Panc1 (cell line): Measurements from ENCODE around the gene NFATC3. TPM values are rescaled to one million over a fixed set of nuclear protein-coding genes. Genes with fewer than 3 reads are reported as not detected.

Experiments
- ATAC-seq: fragments of 200-7000 bp; cut with Tn5 transposase; 2 replicates; pipeline ENCODE4 v1.9.1; 2020; ENCODE audit warnings: mild to moderate bottlenecking, moderate library complexity
- BruUV-seq: library from RNA; stranded (reverse); fragments of 400-500 nt; replicated peaks from 2 replicates; lab custom pipeline; 2021; lab: Mats Ljungman, UMichigan
- CTCF ChIA-PET: fragments of 300-600 bp; sonication (Branson Sonifier 250); formaldehyde crosslinking; loops from one replicate; lab custom pipeline; 2022; ENCODE audit warnings: antibody characterized with exemption; lab: Charles Lee
- POLR2A ChIA-PET: fragments of 300-600 bp; sonication (Branson Sonifier 250); formaldehyde crosslinking; loops from one replicate; lab custom pipeline; 2022; ENCODE audit warnings: antibody characterized with exemption; lab: Charles Lee
- DNase-seq: peaks from one replicate; pipeline ENCODE4 v3.0.0-alpha.2; 2010; ENCODE audit warnings: low read depth, low spot score
- H3K27ac ChIP-seq: 2 replicates; pipeline ENCODE4 v1.5.1; 2011; ENCODE audit warnings: mild to moderate bottlenecking, low read length, inconsistent platforms
- H3K27me3 ChIP-seq: fragments of 200-500 bp; sonication (Bioruptor generic); 2 replicates; pipeline ENCODE4 v1.6.0; 2014; ENCODE audit warnings: low read length, inconsistent platforms; ENCODE audit not compliant: control insufficient read depth, insufficient read depth
- H3K36me3 ChIP-seq: fragments of 200-500 bp; sonication (Bioruptor generic); 2 replicates; pipeline ENCODE4 v1.5.1; 2014; ENCODE audit warnings: inconsistent platforms, mild to moderate bottlenecking, low read length, moderate library complexity; ENCODE audit not compliant: control insufficient read depth, insufficient read depth
- H3K4me1 ChIP-seq: 2 replicates; pipeline ENCODE4 v1.5.1; 2011; ENCODE audit warnings: inconsistent platforms, mild to moderate bottlenecking, low read length, moderate library complexity; ENCODE audit not compliant: control insufficient read depth, insufficient read depth
- H3K4me3 ChIP-seq, 2 experiments: 2 replicates each; pipeline ENCODE4 v1.5.1; 2011 to 2012; ENCODE audit warnings: low read depth in 2 of 2, low read length in 2 of 2, mild to moderate bottlenecking in 2 of 2, inconsistent platforms in 1 of 2, moderate library complexity in 1 of 2
- H3K9me3 ChIP-seq: fragments of 200-500 bp; sonication (Bioruptor generic); 2 replicates; pipeline ENCODE4 v1.5.1; 2014; ENCODE audit warnings: low read depth, mild to moderate bottlenecking, inconsistent platforms, low read length, moderate library complexity; ENCODE audit not compliant: control insufficient read depth, insufficient read depth
- POLR2AphosphoS5 ChIP-seq: IDR thresholded peaks from 2 replicates; pipeline ENCODE4 v1.6.1; 2012; ENCODE audit warnings: mild to moderate bottlenecking, low read depth, low read length, moderate library complexity
- SIN3A ChIP-seq: IDR thresholded peaks from 2 replicates; pipeline ENCODE4 v1.6.1; 2012; ENCODE audit warnings: low read depth, mild to moderate bottlenecking, low read length, moderate library complexity, borderline replicate concordance; ENCODE audit not compliant: insufficient read depth
- TCF7L2 ChIP-seq: IDR thresholded peaks from 2 replicates; pipeline ENCODE4 v1.6.1; 2011; ENCODE audit warnings: mild to moderate bottlenecking, low read depth, low read length, inconsistent platforms
- in situ Hi-C: cut with HindIII; loops from 2 replicates; pipeline ENCODE4 v1.10.0; 2016; ENCODE audit warnings: low sequenced_read_pairs, low pct_unique_long_range_greater_than_20kb
- intact Hi-C: fragments of 100-400 bp; cut with micrococcal nuclease; formaldehyde crosslinking; loops from one replicate; pipeline ENCODE4 v1.10.0; 2022; ENCODE audit not compliant: unreplicated experiment
- total RNA-seq: library from RNA; stranded (reverse); gene quantifications from one replicate; pipeline ENCODE4 v1.2.1, GENCODE V29; 2021; ENCODE audit not compliant: unreplicated experiment
- TF ChIP-seq, protein P1 (sequence below), 2 experiments: IDR thresholded peaks; 2 replicates each; pipeline ENCODE4 v1.6.1; 2011 to 2012; ENCODE audit warnings: low read depth in 2 of 2, control low read depth in 1 of 2, low read length in 1 of 2, mild to moderate bottlenecking in 1 of 2, moderate library complexity in 1 of 2; ENCODE audit not compliant: insufficient read depth in 1 of 2
- TF ChIP-seq, protein P2 (sequence below): fragments of 450-650 bp; IDR thresholded peaks from 2 replicates; pipeline ENCODE4 v1.5.1; 2017; ENCODE audit warnings: mild to moderate bottlenecking

NFATC3 gene
- total RNA-seq, 1 experiment from 2014 or later, result 24.8 TPM

DNA sequence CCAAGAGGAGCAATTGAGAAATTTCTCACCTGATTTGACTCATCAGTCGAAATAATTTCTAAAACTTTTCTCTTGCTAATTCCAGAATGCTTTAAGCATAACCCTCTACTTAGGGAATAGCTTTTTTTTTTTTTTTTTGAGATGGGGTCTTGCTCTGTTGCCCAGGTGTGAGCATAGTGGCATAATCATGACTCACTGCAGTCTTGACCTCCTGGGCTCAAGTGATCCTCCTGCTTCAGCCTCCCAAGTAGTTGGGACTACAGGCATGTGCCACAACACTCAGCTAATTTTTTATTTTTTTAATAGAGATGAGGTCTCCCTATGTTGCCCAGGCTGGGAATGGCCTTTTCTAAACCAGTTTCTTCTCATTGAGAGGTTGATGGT lies 13.7 kb upstream of the NFATC3 start:
- intact Hi-C loops, result no loop called here
- ChIA-PET CTCF (no interaction called here), POLR2A (no interaction called here)
- H3K4me1 ChIP-seq, result no peaks in the 10 kb centered on the region
- H3K27ac ChIP-seq, result no peak overlapping the region
- no peak overlapping the region for H3K4me3 ChIP-seq
- TF ChIP-seq, protein P1, sequence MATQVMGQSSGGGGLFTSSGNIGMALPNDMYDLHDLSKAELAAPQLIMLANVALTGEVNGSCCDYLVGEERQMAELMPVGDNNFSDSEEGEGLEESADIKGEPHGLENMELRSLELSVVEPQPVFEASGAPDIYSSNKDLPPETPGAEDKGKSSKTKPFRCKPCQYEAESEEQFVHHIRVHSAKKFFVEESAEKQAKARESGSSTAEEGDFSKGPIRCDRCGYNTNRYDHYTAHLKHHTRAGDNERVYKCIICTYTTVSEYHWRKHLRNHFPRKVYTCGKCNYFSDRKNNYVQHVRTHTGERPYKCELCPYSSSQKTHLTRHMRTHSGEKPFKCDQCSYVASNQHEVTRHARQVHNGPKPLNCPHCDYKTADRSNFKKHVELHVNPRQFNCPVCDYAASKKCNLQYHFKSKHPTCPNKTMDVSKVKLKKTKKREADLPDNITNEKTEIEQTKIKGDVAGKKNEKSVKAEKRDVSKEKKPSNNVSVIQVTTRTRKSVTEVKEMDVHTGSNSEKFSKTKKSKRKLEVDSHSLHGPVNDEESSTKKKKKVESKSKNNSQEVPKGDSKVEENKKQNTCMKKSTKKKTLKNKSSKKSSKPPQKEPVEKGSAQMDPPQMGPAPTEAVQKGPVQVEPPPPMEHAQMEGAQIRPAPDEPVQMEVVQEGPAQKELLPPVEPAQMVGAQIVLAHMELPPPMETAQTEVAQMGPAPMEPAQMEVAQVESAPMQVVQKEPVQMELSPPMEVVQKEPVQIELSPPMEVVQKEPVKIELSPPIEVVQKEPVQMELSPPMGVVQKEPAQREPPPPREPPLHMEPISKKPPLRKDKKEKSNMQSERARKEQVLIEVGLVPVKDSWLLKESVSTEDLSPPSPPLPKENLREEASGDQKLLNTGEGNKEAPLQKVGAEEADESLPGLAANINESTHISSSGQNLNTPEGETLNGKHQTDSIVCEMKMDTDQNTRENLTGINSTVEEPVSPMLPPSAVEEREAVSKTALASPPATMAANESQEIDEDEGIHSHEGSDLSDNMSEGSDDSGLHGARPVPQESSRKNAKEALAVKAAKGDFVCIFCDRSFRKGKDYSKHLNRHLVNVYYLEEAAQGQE (IDR thresholded peaks at IDR 0.05; ENCODE audit: insufficient read depth in 1 of 2, low read depth in 2 of 2, low read length in 1 of 2), result no peak
- no peak for TF ChIP-seq TCF7L2
- TF ChIP-seq, protein P2, sequence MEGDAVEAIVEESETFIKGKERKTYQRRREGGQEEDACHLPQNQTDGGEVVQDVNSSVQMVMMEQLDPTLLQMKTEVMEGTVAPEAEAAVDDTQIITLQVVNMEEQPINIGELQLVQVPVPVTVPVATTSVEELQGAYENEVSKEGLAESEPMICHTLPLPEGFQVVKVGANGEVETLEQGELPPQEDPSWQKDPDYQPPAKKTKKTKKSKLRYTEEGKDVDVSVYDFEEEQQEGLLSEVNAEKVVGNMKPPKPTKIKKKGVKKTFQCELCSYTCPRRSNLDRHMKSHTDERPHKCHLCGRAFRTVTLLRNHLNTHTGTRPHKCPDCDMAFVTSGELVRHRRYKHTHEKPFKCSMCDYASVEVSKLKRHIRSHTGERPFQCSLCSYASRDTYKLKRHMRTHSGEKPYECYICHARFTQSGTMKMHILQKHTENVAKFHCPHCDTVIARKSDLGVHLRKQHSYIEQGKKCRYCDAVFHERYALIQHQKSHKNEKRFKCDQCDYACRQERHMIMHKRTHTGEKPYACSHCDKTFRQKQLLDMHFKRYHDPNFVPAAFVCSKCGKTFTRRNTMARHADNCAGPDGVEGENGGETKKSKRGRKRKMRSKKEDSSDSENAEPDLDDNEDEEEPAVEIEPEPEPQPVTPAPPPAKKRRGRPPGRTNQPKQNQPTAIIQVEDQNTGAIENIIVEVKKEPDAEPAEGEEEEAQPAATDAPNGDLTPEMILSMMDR, result no peak
- TF ChIP-seq SIN3A, result no peak
- TF ChIP-seq POLR2AphosphoS5, result no peak
- BruUV-seq, result no TSS peak
- ATAC-seq (no peak), DNase-seq (no peak)
- no peaks in the 10 kb centered on the region for H3K36me3 ChIP-seq
- in situ Hi-C loops, result no loop called here
- no peaks in the 10 kb centered on the region for H3K27me3 ChIP-seq
- no peaks in the 10 kb centered on the region for H3K9me3 ChIP-seq

DNA sequence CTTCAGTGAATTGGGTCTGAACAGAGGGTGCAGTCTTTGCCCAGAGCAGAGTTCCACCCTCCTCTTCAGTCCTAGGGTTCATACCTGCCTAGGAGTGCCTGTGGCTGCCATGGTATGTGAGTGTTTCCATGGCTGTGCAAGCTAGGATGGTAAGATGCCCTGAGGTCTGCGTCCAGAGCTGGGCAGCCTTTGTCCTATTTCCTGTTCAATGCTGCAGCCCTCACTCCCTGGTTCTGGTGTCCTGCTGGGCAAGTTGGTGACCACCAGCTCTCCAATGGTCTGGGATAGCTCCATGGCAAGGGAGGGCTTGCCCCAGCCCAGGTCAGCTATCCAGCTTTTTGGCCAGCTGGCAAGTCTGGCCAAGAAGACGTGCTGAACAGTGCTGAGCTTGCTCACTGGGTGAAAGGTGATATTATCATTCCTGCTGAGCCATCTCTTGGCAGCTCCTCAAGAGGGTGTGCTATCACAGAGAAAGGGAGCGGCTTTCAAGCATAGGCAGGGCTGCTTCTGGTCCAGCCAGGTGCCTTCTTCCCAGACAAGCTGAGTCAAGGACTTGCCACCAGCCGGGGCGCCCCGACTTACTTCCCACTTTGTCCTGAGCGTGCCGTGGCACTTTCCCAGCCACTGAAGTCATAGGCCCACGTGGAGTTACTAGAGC lies 13.0 kb upstream of the NFATC3 start:
- DNase-seq (no peak), ATAC-seq (no peak)
- Histone ChIP-seq H3K27me3 (no peaks in the 10 kb centered on the region), H3K27ac (no peak overlapping the region), H3K36me3 (no peaks in the 10 kb centered on the region), H3K4me3 (no peak overlapping the region), H3K9me3 (no peaks in the 10 kb centered on the region), H3K4me1 (no peaks in the 10 kb centered on the region)
- BruUV-seq, result no TSS peak
- ChIA-PET CTCF (interaction anchor here (0.6 kb wide), 1 partner anchor 31 kb away, joined by 9 read pairs; no protein-coding TSS in a partner anchor), POLR2A (no interaction called here)
- in situ Hi-C loops, result no loop called here
- TF ChIP-seq, protein P2, result no peak
- TF ChIP-seq TCF7L2, result no peak
- intact Hi-C loops, result no loop called here
